HEK293 (cell line): ENCODE results near the gene ZCCHC17.

ENCODE experiments used
- CTCF ChIA-PET: fragments of 350-600 bp; formaldehyde crosslinking; extraction: SDS; loops from one replicate; lab custom pipeline; 2021; ENCODE audit warnings: antibody characterized with exemption; lab: Yijun Ruan, JAX
- POLR2A ChIA-PET: fragments of 300-600 bp; formaldehyde crosslinking; extraction: SDS; loops from one replicate; lab custom pipeline; 2020; ENCODE audit warnings: antibody characterized with exemption, inconsistent platforms; lab: Yijun Ruan, JAX
- H3K27ac ChIP-seq: fragments of 200-500 bp; sonication (Bioruptor generic); 2 replicates; pipeline ENCODE4 v1.5.1; 2014; ENCODE audit warnings: low read depth, low read length, control low read depth, inconsistent platforms; ENCODE audit errors: extremely low read depth
- H3K36me3 ChIP-seq, 2 experiments: fragments of 200-500 bp in 1 of 2; sonication (Bioruptor generic) in 1 of 2; 1 replicate in 1 of 2; 2 replicates in 1 of 2; pipeline ENCODE4 v1.5.1; 2014 to 2017; ENCODE audit warnings: inconsistent platforms in 2 of 2, low read length in 2 of 2; ENCODE audit not compliant: control insufficient read depth in 2 of 2, insufficient read depth in 1 of 2
- H3K4me1 ChIP-seq: fragments of 200-500 bp; sonication (Bioruptor generic); 2 replicates; pipeline ENCODE4 v1.5.1; 2014; ENCODE audit warnings: mild to moderate bottlenecking, low read length, inconsistent platforms; ENCODE audit not compliant: control insufficient read depth, insufficient read depth
- H3K4me3 ChIP-seq: 2 replicates; pipeline ENCODE4 v1.5.1; 2011; ENCODE audit warnings: low read depth, mild to moderate bottlenecking, control low read depth, low read length, moderate library complexity
- H3K9me3 ChIP-seq: fragments of 200-500 bp; sonication (Bioruptor generic); 2 replicates; pipeline ENCODE4 v1.5.1; 2014; ENCODE audit warnings: low read depth, low read length, inconsistent platforms; ENCODE audit not compliant: control insufficient read depth, insufficient read depth
- AEBP2 ChIP-seq: fragments of 450-650 bp; formaldehyde crosslinking; IDR thresholded peaks from 2 replicates; pipeline ENCODE4 v1.5.1; 2016; ENCODE audit warnings: missing biosample characterization, missing genetic modification characterization, borderline replicate concordance
- GLIS2 ChIP-seq: fragments of 450-650 bp; formaldehyde crosslinking; IDR thresholded peaks from 2 replicates; pipeline ENCODE4 v1.5.1; 2016; ENCODE audit warnings: missing biosample characterization, missing genetic modification characterization
- HOXD13 ChIP-seq: sonication (generic); formaldehyde crosslinking; IDR thresholded peaks from 2 replicates; pipeline ENCODE4 v1.8.0; 2022; ENCODE audit warnings: missing genetic modification reagents, borderline replicate concordance
- PRDM10 ChIP-seq: fragments of 450-650 bp; formaldehyde crosslinking; IDR thresholded peaks from 2 replicates; pipeline ENCODE4 v1.5.1; 2016; ENCODE audit warnings: missing biosample characterization, missing genetic modification characterization
- ZNF354C ChIP-seq: fragments of 450-650 bp; formaldehyde crosslinking; IDR thresholded peaks from 2 replicates; pipeline ENCODE4 v1.5.1; 2016; ENCODE audit warnings: missing biosample characterization, missing genetic modification characterization, low read depth, borderline replicate concordance
- ZNF404 ChIP-seq: fragments of 450-650 bp; formaldehyde crosslinking; IDR thresholded peaks from 2 replicates; pipeline ENCODE4 v1.5.1; 2017; ENCODE audit warnings: missing biosample characterization, missing genetic modification characterization
- ZNF423 ChIP-seq: fragments of 450-650 bp; formaldehyde crosslinking; IDR thresholded peaks from 2 replicates; pipeline ENCODE4 v1.5.1; 2016; ENCODE audit warnings: missing biosample characterization, missing genetic modification characterization
- ZNF518A ChIP-seq: fragments of 450-650 bp; formaldehyde crosslinking; conservative IDR thresholded peaks from 2 replicates; pipeline ENCODE4 v1.5.1; 2016; ENCODE audit warnings: low read depth, missing biosample characterization, missing genetic modification characterization
- ZNF548 ChIP-seq: fragments of 450-650 bp; formaldehyde crosslinking; IDR thresholded peaks from 2 replicates; pipeline ENCODE4 v1.5.1; 2016; ENCODE audit warnings: missing biosample characterization, missing genetic modification characterization
- ZNF560 ChIP-seq: fragments of 450-650 bp; formaldehyde crosslinking; IDR thresholded peaks from 2 replicates; pipeline ENCODE4 v1.5.1; 2017; ENCODE audit warnings: missing biosample characterization, missing genetic modification characterization, borderline replicate concordance
- ZNF621 ChIP-seq: fragments of 450-650 bp; formaldehyde crosslinking; IDR thresholded peaks from 2 replicates; pipeline ENCODE4 v1.5.1; 2017; ENCODE audit warnings: missing biosample characterization, missing genetic modification characterization
- ZNF624 ChIP-seq: fragments of 450-650 bp; formaldehyde crosslinking; IDR thresholded peaks from 2 replicates; pipeline ENCODE4 v1.5.1; 2017; ENCODE audit warnings: missing biosample characterization, missing genetic modification characterization
- ZNF664 ChIP-seq: fragments of 450-650 bp; formaldehyde crosslinking; IDR thresholded peaks from 2 replicates; pipeline ENCODE4 v1.5.1; 2016; ENCODE audit warnings: missing biosample characterization, missing genetic modification characterization
- ZNF704 ChIP-seq: fragments of 450-650 bp; formaldehyde crosslinking; IDR thresholded peaks from 2 replicates; pipeline ENCODE4 v1.5.1; 2016; ENCODE audit warnings: missing biosample characterization, missing genetic modification characterization
- ZNF843 ChIP-seq: fragments of 450-650 bp; formaldehyde crosslinking; IDR thresholded peaks from 2 replicates; pipeline ENCODE4 v1.5.1; 2016; ENCODE audit warnings: missing biosample characterization, missing genetic modification characterization
- ZSCAN18 ChIP-seq: fragments of 450-650 bp; formaldehyde crosslinking; IDR thresholded peaks from 2 replicates; pipeline ENCODE4 v1.5.1; 2016; ENCODE audit warnings: missing biosample characterization, missing genetic modification characterization
- ZSCAN5A ChIP-seq: fragments of 450-650 bp; formaldehyde crosslinking; IDR thresholded peaks from 2 replicates; pipeline ENCODE4 v1.5.1; 2016; ENCODE audit warnings: missing biosample characterization, missing genetic modification characterization

The ZCCHC17 gene

GRCh38 chr1:31258581-31258980 is 38.3 kb upstream of the ZCCHC17 start:
- Histone ChIP-seq H3K4me3 (no peak overlapping the region), H3K9me3 (no peaks in the 10 kb centered on the region), H3K36me3 (peaks cover 16 to 63% of the 10 kb centered on the region in 2 experiments), H3K27ac (no peak overlapping the region), H3K4me1 (no peaks in the 10 kb centered on the region)
- POLR2A ChIA-PET = no interaction called here
- CTCF ChIA-PET = no interaction called here
- TF ChIP-seq AEBP2 (no peak), GLIS2 (tag by site-specific recombination) (no peak), ZNF624 (tag by site-specific recombination) (no peak), ZNF548 (no peak), ZNF621 (no peak), ZNF404 (tag by site-specific recombination) (no peak), PRDM10 (tag by site-specific recombination) (no peak), ZNF704 (no peak), ZSCAN5A (tag by site-specific recombination) (no peak), HOXD13 (CRISPR knock-in tag) (no peak), ZSCAN18 (tag by site-specific recombination) (no peak), ZNF423 (no peak), ZNF518A (tag by site-specific recombination) (no peak), ZNF354C (no peak), ZNF843 (tag by site-specific recombination) (no peak), ZNF560 (tag by site-specific recombination) (no peak), ZNF664 (tag by site-specific recombination) (no peak)
